Loucy (cell line): Measurements from ENCODE around the gene SLC30A3.

Experiments
- H2AFZ ChIP-seq: fragments of 200-600 bp; sonication (generic); 2 replicates; pipeline ENCODE4 v1.6.0; 2016; ENCODE audit warnings: antibody characterized with exemption, mild to moderate bottlenecking, low read length, moderate library complexity
- H3F3A ChIP-seq: fragments of 200-600 bp; 2 replicates; pipeline ENCODE4 v1.6.0; 2016; ENCODE audit warnings: antibody characterized with exemption, low read depth, mild to moderate bottlenecking
- H3K27me3 ChIP-seq: fragments of 200-600 bp; sonication (generic); 2 replicates; pipeline ENCODE4 v1.6.1; 2014; ENCODE audit warnings: low read length, mild to moderate bottlenecking; ENCODE audit not compliant: insufficient read depth, poor library complexity, severe bottlenecking
- H3K36me3 ChIP-seq: fragments of 200-600 bp; sonication (generic); 2 replicates; pipeline ENCODE4 v1.6.1; 2016; ENCODE audit warnings: low read length; ENCODE audit not compliant: insufficient read depth
- H3K4me1 ChIP-seq: fragments of 200-600 bp; sonication (generic); 2 replicates; pipeline ENCODE4 v1.5.1; 2014; ENCODE audit warnings: low read length, mild to moderate bottlenecking; ENCODE audit not compliant: insufficient read depth, poor library complexity, severe bottlenecking
- H3K4me2 ChIP-seq: fragments of 200-600 bp; sonication (generic); 2 replicates; pipeline ENCODE4 v1.6.0; 2014; ENCODE audit warnings: antibody characterized with exemption, low read length, low read depth, mild to moderate bottlenecking; ENCODE audit not compliant: poor library complexity, severe bottlenecking
- H3K4me3 ChIP-seq: fragments of 200-600 bp; sonication (generic); 2 replicates; pipeline ENCODE4 v1.5.1; 2014; ENCODE audit warnings: low read length, mild to moderate bottlenecking, mixed read lengths; ENCODE audit not compliant: poor library complexity, severe bottlenecking
- H3K79me2 ChIP-seq: fragments of 200-600 bp; sonication (generic); 2 replicates; pipeline ENCODE4 v1.6.1; 2014; ENCODE audit warnings: low read length; ENCODE audit not compliant: insufficient read depth
- H3K9ac ChIP-seq: fragments of 200-600 bp; sonication (generic); 2 replicates; pipeline ENCODE4 v1.6.0; 2014; ENCODE audit warnings: mild to moderate bottlenecking, low read depth, low read length, moderate library complexity; ENCODE audit not compliant: poor library complexity, severe bottlenecking
- H3K9me2 ChIP-seq: fragments of 200-600 bp; sonication (generic); replicated peaks from 2 replicates; pipeline ENCODE4 v1.6.1; 2016; ENCODE audit warnings: low read depth, low read length, mixed read lengths
- H3K9me3 ChIP-seq: fragments of 200-600 bp; sonication (generic); 2 replicates; pipeline ENCODE4 v1.6.1; 2014; ENCODE audit warnings: mild to moderate bottlenecking, antibody characterized with exemption, low read length, low read depth; ENCODE audit not compliant: insufficient read depth
- H4K20me1 ChIP-seq: fragments of 200-600 bp; sonication (generic); 2 replicates; pipeline ENCODE4 v1.6.0; 2014; ENCODE audit warnings: antibody characterized with exemption, low read length, mild to moderate bottlenecking; ENCODE audit not compliant: insufficient read depth, poor library complexity, severe bottlenecking
- CTCF ChIP-seq: fragments of 200-600 bp; sonication (generic); conservative IDR thresholded peaks from 2 replicates; pipeline ENCODE4 v1.5.1; 2014; ENCODE audit warnings: mild to moderate bottlenecking, antibody characterized with exemption, low read length
- EZH2phosphoT487 ChIP-seq: fragments of 200-600 bp; IDR thresholded peaks from 2 replicates; pipeline ENCODE4 v1.6.1; 2018; ENCODE audit warnings: antibody characterized with exemption, mild to moderate bottlenecking, moderate library complexity, borderline replicate concordance

SLC30A3 gene

GRCh38 chr2:27208486-27209050 lies 54.3 kb downstream of the SLC30A3 start:
- Histone ChIP-seq H3F3A (no peaks in the 10 kb centered on the region), H3K4me1 (peaks cover 24% of the 10 kb centered on the region), H3K4me2 (peak overlapping the region; percentile 60), H3K79me2 (peaks cover 43% of the 10 kb centered on the region), H3K4me3 (no peak overlapping the region), H2AFZ (no peak overlapping the region), H3K9ac (peak overlapping the region; percentile 44), H3K9me3 (no peaks in the 10 kb centered on the region), H3K27me3 (no peaks in the 10 kb centered on the region), H3K36me3 (peaks cover 27% of the 10 kb centered on the region; the same call in 1 of the 2 replicates), H3K9me2 (no peaks in the 10 kb centered on the region), H4K20me1 (no peaks in the 10 kb centered on the region)
- TF ChIP-seq EZH2phosphoT487: no peak
- TF ChIP-seq CTCF: no peak

GRCh38 chr2:27206346-27206745 lies 56.5 kb downstream of the SLC30A3 start:
- H3K36me3 ChIP-seq: peaks cover 44% of the 10 kb centered on the region; the same call in 1 of the 2 replicates
- H3K79me2 ChIP-seq: peaks cover 27% of the 10 kb centered on the region; the same call in 1 of the 2 replicates
- H3K9me2 ChIP-seq: no peaks in the 10 kb centered on the region
- no peaks in the 10 kb centered on the region for H4K20me1 ChIP-seq
- TF ChIP-seq EZH2phosphoT487 (no peak), CTCF (no peak)
- H3K4me1 ChIP-seq: peaks cover 13% of the 10 kb centered on the region
- no peak overlapping the region for H3K9ac ChIP-seq
- H3F3A ChIP-seq: no peaks in the 10 kb centered on the region
- no peaks in the 10 kb centered on the region for H3K9me3 ChIP-seq
- H2AFZ ChIP-seq: no peak overlapping the region
- no peaks in the 10 kb centered on the region for H3K27me3 ChIP-seq
- no peak overlapping the region for H3K4me3 ChIP-seq
- H3K4me2 ChIP-seq: no peak overlapping the region

- peaks cover 18% of the 10 kb centered on the region; the same call in 1 of the 2 replicates for H3K79me2 ChIP-seq
- no peaks in the 10 kb centered on the region for H3F3A ChIP-seq
- H3K27me3 ChIP-seq: no peaks in the 10 kb centered on the region
- no peaks in the 10 kb centered on the region for H3K9me3 ChIP-seq
- no peaks in the 10 kb centered on the region for H4K20me1 ChIP-seq
- no peaks in the 10 kb centered on the region for H3K9me2 ChIP-seq
- no peak overlapping the region for H3K9ac ChIP-seq
- no peak overlapping the region for H3K4me3 ChIP-seq
- no peak overlapping the region for H2AFZ ChIP-seq
- TF ChIP-seq EZH2phosphoT487 (no peak), CTCF (no peak)
- H3K36me3 ChIP-seq: peaks cover 47% of the 10 kb centered on the region; the same call in 1 of the 2 replicates
- peaks cover 12% of the 10 kb centered on the region for H3K4me1 ChIP-seq
- H3K4me2 ChIP-seq: no peak overlapping the region
Measured at GRCh38 chr2:27205206-27205605, 57.6 kb downstream of the SLC30A3 start.
